NCI-H2107 treated with DMSO at 0.1 percent for 48 hours (cell line): Measurements from ENCODE around the gene RPS19BP1.

ENCODE experiments used
- DNase-seq: peaks from one replicate; lab custom pipeline; 2025; ENCODE audit not compliant: unreplicated experiment; lab: John Stamatoyannopoulos, UW

RPS19BP1 gene

DNA sequence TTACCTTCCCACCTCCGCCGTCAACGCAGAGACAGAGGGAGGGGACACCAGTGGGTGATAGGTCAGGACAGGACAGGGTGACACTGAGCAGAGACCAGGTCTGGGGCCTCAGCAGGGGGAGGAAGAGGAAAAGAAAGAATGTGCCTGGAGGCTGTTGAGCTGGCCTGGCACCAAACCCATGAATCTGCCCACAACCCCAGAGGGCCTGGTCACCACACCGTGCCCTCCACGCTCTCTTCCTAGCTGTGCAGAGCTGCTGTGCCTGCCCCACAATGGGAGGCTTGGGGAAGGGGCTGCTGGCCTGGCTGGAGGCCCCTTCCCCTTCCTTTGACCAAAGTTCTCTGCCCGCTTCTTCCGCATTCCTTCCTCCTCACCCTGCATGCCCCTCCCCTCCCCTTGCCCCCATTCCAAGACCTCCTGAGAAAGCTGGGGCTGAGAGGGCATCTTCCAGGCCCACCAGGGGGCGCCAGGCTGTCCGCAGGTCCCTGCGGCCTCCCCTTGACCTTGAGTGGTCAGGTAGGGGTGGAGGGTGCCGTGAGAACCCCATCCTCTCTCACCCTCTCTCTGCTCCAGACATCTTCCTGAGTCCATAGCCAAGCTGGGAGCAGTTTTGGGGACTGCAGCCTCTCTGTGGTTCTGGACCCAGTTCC is 27.0 kb upstream of the RPS19BP1 start:
- no peak for DNase-seq

GRCh38 chr22:39558950-39559349 is 26.4 kb upstream of the RPS19BP1 start:
- no peak for DNase-seq

GRCh38 chr22:39558254-39558727 is 25.7 kb upstream of the RPS19BP1 start:
- DNase-seq, result no peak

DNA sequence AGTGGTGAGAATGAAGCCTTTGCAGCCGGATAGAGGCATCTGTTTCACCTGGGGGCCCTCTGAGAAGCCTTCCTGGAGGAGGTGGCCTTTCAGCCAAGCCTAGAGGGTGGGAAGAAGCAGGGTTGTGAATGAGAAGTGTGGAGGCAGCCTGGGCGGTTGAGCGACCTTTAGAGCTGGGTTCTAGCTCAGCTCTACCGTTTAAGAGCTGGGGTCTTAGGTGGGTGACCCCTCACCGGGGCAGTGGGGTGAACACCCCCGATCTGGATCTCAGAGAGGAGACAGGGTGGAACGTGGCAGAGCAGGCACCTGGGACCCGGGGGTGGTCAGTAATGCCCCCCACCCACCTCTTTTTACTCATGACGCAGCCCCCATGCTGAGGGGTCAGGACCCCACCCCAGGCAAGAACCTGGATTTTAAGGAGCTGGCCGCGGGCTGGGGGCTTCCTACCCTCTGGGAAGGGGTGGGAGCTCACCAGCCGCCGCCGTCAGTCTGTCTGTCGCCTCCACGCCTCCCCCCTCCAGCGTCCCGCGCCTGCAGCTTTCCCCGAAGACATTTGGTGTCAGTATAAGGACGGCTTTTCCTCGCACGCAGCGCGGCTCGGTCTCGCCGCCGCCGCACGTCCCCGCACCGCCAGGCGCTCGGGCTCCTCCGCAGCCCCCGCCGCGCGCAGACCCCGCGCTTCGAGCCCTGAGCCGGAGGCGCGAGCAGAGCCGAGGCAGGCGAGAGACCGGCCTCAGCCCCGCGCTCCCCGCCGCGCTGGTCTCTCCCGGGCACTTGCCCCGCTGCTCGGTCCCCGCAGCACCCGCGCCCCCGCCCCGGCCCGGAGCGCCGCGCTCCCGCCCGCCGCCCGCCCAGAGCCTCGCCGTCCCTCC is 24.7 kb upstream of the RPS19BP1 start:
- DNase-seq, result no peak

DNA sequence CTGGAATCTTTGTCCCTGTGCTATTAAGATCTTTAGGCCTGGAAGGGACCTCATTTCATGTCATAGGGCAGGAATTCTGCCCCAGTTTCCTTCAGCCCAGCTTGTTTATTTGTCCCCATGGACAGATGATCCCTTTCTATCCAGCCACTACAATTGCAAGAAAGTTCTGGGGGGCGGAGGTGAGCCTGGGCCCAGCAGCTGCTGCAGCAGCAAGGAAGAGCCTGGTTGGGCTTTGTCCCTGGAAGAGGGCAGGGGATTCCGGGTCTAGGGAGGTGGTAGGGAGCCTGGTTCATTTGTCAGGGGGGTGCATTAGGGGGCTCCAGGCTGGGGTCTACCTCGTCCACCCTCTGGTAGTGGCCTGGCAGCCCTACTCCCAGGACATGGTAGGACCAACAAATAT is 21.6 kb upstream of the RPS19BP1 start:
- DNase-seq, result no peak

DNA sequence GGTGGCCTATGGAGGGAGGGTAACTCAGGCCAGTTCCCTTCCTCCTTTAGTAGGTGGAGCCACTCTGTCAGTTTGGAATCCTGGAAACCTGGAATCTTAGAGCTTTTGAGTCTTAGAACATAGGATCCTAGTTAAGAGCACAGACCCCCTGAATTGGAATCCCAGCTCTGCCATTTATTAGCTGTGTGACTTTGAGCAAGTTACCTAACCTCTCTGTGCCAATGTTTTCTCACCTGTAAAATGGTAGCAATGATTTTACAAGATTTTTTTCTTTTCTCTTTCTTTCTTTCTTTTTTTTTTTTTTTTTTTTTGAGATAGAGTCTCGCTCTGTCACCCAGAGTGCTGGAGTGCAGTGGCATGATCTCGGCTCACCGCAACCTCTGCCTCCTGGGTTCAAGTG is 20.9 kb upstream of the RPS19BP1 start:
- no peak for DNase-seq

DNA sequence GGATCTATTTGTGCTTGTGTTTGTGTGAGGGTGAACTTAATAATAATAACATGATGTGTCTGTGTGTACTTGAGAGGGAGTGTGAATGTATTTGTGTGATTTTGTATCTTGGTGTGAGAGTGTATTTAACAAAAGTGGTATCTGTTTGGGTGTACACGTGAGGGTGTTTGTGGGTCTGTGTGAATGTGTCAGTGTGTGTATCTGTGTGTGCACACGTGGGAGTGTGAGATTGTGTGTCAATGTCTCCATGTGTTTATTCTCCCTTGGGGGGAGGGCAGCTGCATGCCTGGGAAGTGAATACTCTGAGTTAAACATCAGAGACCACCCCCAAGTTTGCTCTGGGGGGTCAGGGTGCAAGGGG is 15.0 kb upstream of the RPS19BP1 start:
- no peak for DNase-seq

GRCh38 chr22:39546889-39547586 is 14.5 kb upstream of the RPS19BP1 start:
- DNase-seq, result no peak

DNA sequence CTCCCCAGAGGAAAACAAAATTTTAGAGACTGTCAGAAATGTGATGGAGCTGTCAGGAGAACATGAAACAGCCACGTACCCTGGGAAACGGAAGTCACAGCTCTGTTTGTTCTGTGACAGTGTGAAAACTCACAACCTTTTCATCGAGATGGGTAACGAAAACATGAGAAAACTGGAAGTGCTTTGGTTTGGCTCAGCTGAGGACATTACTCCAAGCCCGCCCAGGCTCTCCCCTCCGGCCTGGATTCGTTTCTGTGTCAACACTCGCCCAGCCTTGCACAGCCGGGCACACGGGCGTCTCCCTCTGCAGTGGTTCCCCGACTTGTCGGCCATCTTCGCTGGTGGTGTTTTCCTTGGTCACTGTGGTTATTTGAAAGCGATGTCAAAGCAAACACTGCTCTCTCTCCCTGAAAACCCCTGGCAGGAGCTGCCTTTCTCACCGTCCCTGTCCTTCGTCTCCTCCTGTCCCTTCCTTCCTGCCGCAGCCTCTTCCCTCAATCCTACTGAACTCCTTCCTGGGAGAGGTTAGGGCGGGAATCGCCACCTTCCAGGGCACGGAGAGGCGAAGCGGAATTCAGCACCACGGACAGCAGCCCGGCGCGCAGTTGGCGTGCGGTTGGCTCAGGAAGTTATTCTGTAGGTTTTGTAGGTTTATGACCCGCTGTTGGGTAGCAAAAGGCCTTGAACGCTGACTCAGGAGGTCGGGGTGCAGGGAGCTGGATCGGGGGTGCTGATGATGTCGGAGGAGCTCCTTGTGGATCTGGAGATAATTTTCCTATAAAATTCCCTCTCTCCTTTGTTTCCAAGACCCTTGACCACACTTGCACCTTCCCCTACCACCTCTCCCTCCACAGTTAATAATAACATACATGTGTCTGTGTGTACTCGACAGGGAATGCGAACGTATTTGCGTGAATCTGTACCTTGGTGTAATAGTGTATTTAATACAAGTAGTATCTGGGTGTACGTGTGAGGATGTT is 13.1 kb upstream of the RPS19BP1 start:
- no peak for DNase-seq

- peak; percentile 29 for DNase-seq
These were observed 10.5 kb upstream of the RPS19BP1 start for GRCh38 chr22:39543095-39543494.

- no peak for DNase-seq
These were observed 5.4 kb upstream of the RPS19BP1 start for GRCh38 chr22:39537975-39538374.

GRCh38 chr22:39536711-39537110 is 4.2 kb upstream of the RPS19BP1 start:
- no peak for DNase-seq

GRCh38 chr22:39535831-39536449 is 3.4 kb upstream of the RPS19BP1 start:
- no peak for DNase-seq

- no peak for DNase-seq
These were observed 2.8 kb upstream of the RPS19BP1 start for GRCh38 chr22:39535357-39535725.

DNA sequence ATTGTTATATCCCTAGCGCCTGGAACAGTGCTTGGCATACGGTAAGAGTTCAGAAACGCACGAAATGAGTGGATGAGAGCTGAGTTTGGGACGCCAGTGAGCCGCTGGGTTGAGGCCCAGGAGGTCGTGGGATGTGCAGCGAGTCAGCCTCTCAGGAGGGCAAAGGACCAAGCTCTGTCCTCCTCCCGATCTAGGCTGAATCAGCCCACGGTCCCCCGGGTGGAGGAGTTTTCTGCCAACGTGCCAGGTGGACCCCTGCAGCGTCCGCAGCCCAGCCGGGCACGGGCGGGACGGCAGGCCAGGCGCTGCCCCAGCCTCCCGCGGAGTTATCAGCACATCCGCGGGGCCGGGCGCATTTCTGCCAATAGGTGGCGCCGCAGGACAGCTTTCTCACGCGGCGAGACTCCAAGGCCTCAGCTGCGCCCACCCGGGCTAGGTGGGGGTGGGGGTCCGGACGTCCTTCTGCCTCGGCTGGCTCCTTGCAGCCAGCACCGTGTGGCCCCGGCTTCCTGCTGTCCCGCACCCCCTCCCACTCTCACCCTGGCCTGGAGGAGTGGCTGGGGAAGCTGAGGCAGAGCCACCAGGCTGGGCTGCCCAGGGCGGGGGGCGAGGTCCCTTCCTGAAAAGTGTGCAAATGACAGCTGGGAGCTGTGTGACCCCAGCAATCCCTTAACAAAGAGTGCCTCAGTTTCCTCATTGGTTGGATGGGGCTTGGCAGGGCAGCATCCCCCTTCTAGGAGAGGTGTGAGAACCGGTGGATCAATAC is 2.2 kb upstream of the RPS19BP1 start:
- DNase-seq, result no peak

DNA sequence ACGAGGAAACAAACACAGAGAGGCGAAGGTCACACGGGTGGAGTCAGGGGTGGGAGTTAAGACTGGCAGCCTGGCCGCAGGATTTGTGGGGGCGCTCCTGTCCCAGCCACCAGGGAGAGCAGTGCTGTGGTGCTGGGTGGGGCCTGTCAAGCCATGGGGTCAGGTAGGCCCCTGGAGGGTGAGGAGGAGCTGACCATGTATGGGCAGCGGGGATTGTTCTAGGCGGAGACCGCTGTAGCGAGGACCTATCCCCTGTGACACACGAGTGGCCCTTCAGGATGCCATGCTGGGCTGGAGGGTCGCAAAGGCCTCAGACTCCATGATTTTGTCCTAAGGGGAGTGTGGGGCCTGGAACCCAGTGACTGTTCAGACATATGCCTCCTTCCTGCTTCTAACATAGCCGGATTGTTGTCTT is 1.6 kb upstream of the RPS19BP1 start:
- DNase-seq, result no peak

DNA sequence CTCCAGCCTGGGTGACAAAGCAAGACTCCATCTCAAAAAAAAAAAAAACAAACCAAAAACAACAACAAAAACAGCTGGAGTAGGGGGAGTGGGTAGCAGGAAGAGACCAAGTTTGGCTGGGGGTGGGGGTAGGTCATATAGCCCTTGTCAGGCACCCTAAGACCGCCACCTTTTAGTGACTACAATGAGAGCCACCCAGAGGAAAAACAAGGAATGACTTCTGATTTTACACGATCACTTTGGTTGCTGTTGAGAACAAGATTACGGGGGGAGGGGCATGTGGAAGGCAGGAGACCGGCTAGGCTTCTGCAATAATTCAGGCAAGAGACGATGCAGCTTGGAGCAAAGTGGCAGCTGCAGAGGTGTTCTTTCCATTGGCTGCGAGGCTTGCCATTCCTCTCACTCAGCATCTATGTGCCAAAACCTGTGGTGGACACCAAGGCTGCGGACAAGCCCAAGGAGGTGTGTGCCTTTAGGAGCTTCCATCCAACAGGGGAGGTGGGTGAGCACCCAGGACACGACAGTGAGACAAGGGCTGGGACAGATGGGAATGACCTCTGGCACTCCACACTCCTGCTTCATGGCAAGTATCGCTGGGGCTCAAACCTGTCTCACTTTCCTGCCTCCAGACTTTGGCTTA is 1.7 kb downstream of the RPS19BP1 start:
- no peak for DNase-seq

DNA sequence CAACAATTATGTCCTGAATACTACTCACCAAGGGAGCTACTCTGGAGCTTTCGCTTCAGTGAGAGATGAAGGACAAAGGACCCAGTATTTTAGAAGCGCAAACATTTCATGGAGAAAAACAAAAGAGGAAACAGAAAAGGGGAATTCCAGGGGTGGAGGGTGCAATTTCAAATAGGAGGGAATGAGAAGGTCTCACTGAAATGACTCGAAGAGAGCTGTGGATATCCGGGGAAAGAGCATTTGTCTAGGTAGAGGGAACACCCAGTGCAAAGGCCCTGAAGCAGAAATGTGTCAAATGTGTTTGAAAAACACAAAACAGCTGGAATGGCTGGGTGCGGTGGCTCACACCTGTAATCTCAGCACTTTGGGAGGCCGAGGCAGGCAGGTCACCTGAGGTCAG is 2.4 kb downstream of the RPS19BP1 start:
- DNase-seq, result no peak

DNA sequence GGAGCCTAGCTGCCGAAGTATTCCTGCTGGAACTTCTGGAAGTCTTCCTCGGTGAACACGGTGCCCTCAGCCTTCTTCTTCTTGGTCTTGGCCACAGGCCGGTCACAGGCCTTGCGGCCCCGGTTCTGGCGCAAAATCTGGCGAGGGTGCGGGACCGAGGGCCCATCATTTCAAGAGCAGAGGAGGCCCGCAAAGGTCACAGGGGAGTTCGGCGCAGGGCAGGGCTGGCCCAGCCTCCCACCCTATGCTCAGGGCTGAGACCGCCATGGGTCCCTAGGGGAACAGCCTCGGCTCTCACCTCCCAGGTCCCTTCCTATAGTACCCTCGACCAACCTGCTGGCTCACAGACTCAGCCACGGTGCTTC is 3.1 kb downstream of the RPS19BP1 start:
- no peak for DNase-seq
